AG04449 (cell line): ENCODE measurements around the gene GFM1.

Source experiments
- CTCF ChIA-PET: fragments of 350-600 bp; formaldehyde crosslinking; extraction: SDS; loops from one replicate; lab custom pipeline; 2021; ENCODE audit warnings: antibody characterized with exemption; lab: Yijun Ruan, JAX
- POLR2A ChIA-PET: fragments of 400-600, 350-600 bp; formaldehyde crosslinking; extraction: SDS; loops from one replicate; lab custom pipeline; 2020; ENCODE audit warnings: antibody characterized with exemption, inconsistent platforms; lab: Yijun Ruan, JAX
- DNase-seq: peaks from one replicate; pipeline ENCODE4 v3.0.0-alpha.2; 2010; ENCODE audit warnings: low read depth, low spot score
- H3K4me3 ChIP-seq: 2 replicates; pipeline ENCODE4 v1.5.1; 2011; ENCODE audit warnings: low read depth, mild to moderate bottlenecking, control low read depth, low read length
- TF ChIP-seq, protein P1 (sequence below): IDR thresholded peaks from one replicate; pipeline ENCODE4 v1.5.1; 2011; ENCODE audit warnings: mild to moderate bottlenecking, moderate library complexity, low read length, control low read depth, inconsistent platforms; ENCODE audit not compliant: insufficient read depth; ENCODE audit errors: missing control alignments

GFM1 gene

DNA sequence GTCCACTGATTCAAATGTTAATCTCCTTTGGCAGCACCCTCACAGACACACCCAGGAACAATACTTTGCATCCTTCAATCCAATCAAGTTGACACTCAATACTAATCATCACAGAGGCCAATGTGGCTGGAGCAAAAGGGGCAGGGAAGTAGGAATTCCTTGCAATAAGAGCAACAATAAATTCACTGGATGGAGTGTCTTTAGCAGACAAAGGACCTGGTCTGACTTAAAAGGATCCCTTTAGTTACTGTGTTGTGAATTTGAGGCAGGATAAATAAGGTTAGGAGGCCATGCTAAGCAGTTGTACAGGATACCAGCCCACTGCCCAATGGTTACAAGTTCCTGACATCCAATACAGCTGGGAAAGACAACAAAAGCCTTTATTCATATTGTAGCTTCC, 12.3 kb upstream of the GFM1 start:
- H3K4me3 ChIP-seq, result no peak overlapping the region
- DNase-seq, result no peak
- TF ChIP-seq, protein P1, sequence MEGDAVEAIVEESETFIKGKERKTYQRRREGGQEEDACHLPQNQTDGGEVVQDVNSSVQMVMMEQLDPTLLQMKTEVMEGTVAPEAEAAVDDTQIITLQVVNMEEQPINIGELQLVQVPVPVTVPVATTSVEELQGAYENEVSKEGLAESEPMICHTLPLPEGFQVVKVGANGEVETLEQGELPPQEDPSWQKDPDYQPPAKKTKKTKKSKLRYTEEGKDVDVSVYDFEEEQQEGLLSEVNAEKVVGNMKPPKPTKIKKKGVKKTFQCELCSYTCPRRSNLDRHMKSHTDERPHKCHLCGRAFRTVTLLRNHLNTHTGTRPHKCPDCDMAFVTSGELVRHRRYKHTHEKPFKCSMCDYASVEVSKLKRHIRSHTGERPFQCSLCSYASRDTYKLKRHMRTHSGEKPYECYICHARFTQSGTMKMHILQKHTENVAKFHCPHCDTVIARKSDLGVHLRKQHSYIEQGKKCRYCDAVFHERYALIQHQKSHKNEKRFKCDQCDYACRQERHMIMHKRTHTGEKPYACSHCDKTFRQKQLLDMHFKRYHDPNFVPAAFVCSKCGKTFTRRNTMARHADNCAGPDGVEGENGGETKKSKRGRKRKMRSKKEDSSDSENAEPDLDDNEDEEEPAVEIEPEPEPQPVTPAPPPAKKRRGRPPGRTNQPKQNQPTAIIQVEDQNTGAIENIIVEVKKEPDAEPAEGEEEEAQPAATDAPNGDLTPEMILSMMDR, result no peak
- POLR2A ChIA-PET, result no interaction called here
- CTCF ChIA-PET, result interaction anchor here (2.0 kb wide), 1 partner anchor 12 kb away, joined by 6 read pairs; no protein-coding TSS in a partner anchor

DNA sequence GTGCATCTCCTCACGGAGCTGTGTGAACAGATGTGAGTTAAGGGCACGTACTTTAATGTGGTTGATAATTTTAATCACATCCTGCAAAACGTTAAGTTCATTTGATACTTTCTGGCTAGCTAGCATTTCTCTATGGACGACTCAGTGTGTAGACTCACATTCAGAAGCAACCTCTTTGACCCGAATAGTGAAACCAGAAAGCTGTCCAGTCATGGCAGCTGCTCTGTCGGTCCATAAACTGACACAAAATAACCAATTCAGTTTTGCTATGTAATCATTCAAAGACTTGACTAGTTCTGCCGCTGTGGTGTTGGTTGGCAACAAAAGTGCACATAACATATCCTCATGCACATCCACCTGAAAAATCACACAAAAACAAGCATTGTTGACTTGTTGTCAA, 3.7 kb upstream of the GFM1 start:
- H3K4me3 ChIP-seq, result no peak overlapping the region
- ChIA-PET CTCF (interaction anchor here (1.6 kb wide), 1 partner anchor 18 kb away, joined by 7 read pairs; no protein-coding TSS in a partner anchor), POLR2A (no interaction called here)
- TF ChIP-seq, protein P1, result no peak
- no peak for DNase-seq

DNA sequence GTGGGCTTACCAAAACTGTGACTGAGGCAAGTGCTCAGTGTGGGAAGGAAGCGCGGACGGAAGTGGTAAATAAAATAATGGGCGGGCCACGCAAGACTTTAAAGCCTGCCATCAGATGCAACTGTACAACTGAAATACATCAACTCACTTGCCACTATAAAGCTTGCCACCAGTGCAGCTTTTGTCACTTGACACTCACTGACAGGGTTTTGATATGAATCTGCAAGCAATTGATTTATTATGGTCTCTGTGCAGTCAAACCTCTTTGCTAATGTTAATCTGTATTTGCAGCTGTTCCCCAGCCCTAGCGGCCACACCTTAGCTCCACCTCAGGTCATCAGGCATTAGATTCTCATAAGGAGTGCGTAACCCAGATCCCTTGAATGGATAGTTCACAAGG, 2.3 kb upstream of the GFM1 start:
- ChIA-PET POLR2A (no interaction called here), CTCF (interaction anchor here (0.9 to 1.6 kb wide), 5 partner anchors 10 to 1036 kb away, joined by 3 to 7 read pairs (median 3); no protein-coding TSS in a partner anchor)
- TF ChIP-seq, protein P1, result no peak
- no peak for DNase-seq
- H3K4me3 ChIP-seq, result no peak overlapping the region

DNA sequence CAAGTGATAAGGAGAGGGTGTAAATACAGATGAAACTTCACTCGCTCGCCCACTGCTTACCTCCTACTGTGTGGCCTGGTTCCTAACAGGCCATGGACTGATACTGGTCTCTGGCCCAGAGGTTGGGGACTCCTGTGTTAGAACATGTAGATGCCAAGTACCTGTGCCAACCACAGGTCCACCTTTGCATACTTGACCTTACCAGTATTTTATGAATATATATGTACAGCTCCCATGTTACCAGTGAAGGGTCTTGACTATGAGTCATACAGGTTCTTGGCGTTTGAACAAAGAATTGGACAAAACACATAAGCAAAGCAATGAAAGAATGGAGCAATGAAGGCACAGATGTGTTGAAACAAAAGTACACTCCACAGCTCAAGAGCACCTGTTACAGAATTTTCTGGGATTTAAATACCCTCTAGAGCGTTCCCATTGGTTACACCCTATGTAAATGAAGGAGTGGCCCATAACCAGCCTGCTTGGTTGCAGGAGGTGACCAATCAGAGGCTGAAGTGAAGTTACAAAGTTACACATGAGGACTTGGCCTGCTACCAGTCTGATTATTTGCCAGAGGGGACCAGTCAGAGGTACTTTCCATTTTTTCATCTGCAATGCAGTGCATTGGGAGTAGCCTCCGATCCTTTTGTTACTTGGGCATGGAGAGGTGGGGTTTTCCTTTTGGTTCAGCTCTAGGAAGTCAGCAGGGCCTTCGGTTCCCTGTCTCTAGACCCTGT, 1.7 kb upstream of the GFM1 start:
- no peak for DNase-seq
- POLR2A ChIA-PET, result no interaction called here
- TF ChIP-seq, protein P1, result no peak
- no peak overlapping the region for H3K4me3 ChIP-seq
- CTCF ChIA-PET, result interaction anchor here (0.9 to 5.9 kb wide), 7 partner anchors 9 to 1036 kb away, joined by 3 to 103 read pairs (median 4); no protein-coding TSS in a partner anchor

DNA sequence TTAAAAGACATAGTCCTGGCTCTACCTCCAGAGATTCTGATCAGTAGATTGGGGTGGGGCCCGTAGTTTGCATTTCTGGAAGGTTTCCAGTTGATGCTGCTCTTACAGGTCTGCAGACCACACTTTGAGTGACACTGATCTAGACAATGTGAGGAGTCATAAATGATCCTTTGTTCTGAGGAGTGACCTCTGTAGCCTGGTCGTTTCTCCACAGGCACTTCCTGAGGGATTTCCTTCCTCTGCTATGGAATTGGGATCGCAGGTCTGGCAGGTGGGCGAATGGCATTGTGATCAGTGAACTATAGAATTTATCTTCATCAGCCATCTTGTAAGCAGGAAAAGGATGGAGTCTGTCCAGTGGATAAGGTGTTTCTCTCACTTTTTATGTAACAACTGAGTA, 5.5 kb downstream of the GFM1 start:
- ChIA-PET POLR2A (no interaction called here), CTCF (interaction anchor here (1.0 to 1.1 kb wide), 2 partner anchors 9 to 23 kb away, joined by 3 to 11 read pairs; partner anchors contain the start of gene LXN)
- no peak for DNase-seq
- TF ChIP-seq, protein P1, result no peak
- no peak overlapping the region for H3K4me3 ChIP-seq

DNA sequence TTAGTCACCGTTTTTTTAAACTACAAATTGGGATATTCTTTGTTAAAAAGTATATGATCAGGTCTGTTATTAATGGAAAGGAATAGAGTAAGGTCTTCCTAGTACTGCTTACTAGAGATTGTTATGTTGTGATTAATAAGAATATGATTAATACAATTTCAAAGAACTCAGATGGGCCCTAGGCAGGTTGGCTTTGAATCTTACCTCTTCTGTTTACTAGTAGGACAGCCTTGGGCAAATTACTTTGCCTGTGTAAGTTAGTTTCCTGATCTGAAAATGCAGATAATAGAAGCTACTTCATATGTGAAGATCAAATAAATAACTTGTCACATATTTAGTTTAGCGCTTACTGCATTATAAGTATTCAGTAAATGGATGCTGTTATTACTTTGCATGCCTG, 6.9 kb downstream of the GFM1 start:
- TF ChIP-seq, protein P1, result no peak
- DNase-seq, result no peak
- CTCF ChIA-PET, result interaction anchor here (1.0 to 4.0 kb wide), 6 partner anchors 9 to 140 kb away, joined by 3 to 20 read pairs (median 11); no protein-coding TSS in a partner anchor
- H3K4me3 ChIP-seq, result no peak overlapping the region
- POLR2A ChIA-PET, result no interaction called here
